Stomach (tissue), 4 donors: Measurements from ENCODE around the gene STXBP6.

ENCODE experiments used
- EP300 ChIP-seq: sonication (generic); formaldehyde crosslinking; IDR thresholded peaks from one replicate; pipeline ENCODE4 v1.6.1; 2017; ENCODE audit warnings: antibody characterized with exemption
- POLR2A ChIP-seq, 4 donors: fragments of 450-650 bp; IDR thresholded peaks; one replicate each; pipeline ENCODE4 v1.6.1; 2016; ENCODE audit warnings: antibody characterized with exemption in 4 of 4, control low read depth in 2 of 4, mild to moderate bottlenecking in 1 of 4, moderate library complexity in 1 of 4
- POLR2AphosphoS5 ChIP-seq, 3 donors: sonication (generic); formaldehyde crosslinking; IDR thresholded peaks; one replicate each; pipeline ENCODE4 v1.6.1; 2016; ENCODE audit warnings: antibody characterized with exemption in 3 of 3
- TF ChIP-seq, protein P1 (sequence below), 7 experiments: fragments of 450-650 bp in 4 of 7; fragments of 200-600 bp in 3 of 7; sonication (generic) in 3 of 7; IDR thresholded peaks; one replicate each; pipeline ENCODE4 v1.5.1; 2016 to 2019; ENCODE audit warnings: antibody characterized with exemption in 7 of 7, control low read depth in 2 of 7, mild to moderate bottlenecking in 1 of 7

DNA sequence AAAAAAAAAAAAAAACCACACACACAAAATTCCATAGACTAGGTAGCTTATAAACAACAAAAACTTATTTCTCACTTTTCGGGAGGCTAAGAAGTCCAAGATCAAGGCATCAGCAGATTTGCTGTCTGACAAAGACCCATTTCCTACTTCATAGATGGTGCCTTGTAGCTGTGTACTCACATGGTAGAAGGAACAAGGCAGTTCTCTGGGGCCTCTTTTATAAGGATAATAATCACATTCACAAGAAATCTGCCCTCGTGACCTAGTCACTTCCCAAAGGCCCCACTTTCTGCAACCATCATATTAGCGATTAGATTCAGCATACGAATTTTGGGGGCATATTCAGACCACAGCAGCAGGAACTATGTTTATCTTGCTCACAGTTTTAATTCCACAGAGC, 54.9 kb downstream of the STXBP6 start:
- no peak for TF ChIP-seq POLR2A (IDR thresholded peaks at IDR 0.05)
- TF ChIP-seq, protein P1, sequence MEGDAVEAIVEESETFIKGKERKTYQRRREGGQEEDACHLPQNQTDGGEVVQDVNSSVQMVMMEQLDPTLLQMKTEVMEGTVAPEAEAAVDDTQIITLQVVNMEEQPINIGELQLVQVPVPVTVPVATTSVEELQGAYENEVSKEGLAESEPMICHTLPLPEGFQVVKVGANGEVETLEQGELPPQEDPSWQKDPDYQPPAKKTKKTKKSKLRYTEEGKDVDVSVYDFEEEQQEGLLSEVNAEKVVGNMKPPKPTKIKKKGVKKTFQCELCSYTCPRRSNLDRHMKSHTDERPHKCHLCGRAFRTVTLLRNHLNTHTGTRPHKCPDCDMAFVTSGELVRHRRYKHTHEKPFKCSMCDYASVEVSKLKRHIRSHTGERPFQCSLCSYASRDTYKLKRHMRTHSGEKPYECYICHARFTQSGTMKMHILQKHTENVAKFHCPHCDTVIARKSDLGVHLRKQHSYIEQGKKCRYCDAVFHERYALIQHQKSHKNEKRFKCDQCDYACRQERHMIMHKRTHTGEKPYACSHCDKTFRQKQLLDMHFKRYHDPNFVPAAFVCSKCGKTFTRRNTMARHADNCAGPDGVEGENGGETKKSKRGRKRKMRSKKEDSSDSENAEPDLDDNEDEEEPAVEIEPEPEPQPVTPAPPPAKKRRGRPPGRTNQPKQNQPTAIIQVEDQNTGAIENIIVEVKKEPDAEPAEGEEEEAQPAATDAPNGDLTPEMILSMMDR (IDR thresholded peaks at IDR 0.05), result no peak
- TF ChIP-seq EP300, result no peak
- TF ChIP-seq POLR2AphosphoS5 (IDR thresholded peaks at IDR 0.05), result no peak
